GM12865 (cell line): ENCODE data around the gene COG7.

Source experiments
- DNase-seq: peaks from one replicate; pipeline ENCODE4 v3.0.0; 2010; ENCODE audit warnings: low read depth
- H3K4me3 ChIP-seq: 2 replicates; pipeline ENCODE4 v1.5.1; 2011; ENCODE audit warnings: mild to moderate bottlenecking, low read depth, low read length, control low read depth
- CTCF ChIP-seq: IDR thresholded peaks from 2 replicates; pipeline ENCODE4 v1.5.1; 2011; ENCODE audit warnings: low read length, control low read depth, low read depth, inconsistent platforms; ENCODE audit not compliant: insufficient read depth; ENCODE audit errors: missing control alignments

COG7 gene

GRCh38 chr16:23374721-23375510 is 78.1 kb downstream of the COG7 start:
- no peak for TF ChIP-seq CTCF
- H3K4me3 ChIP-seq: no peak overlapping the region
- DNase-seq: no peak

GRCh38 chr16:23373436-23374219 is 79.4 kb downstream of the COG7 start:
- no peak overlapping the region for H3K4me3 ChIP-seq
- no peak for TF ChIP-seq CTCF
- no peak for DNase-seq

- DNase-seq: no peak
- TF ChIP-seq CTCF: peak; percentile 12
- no peak overlapping the region for H3K4me3 ChIP-seq
These were observed 81.6 kb downstream of the COG7 start for GRCh38 chr16:23371368-23371767.

GRCh38 chr16:23369416-23369815 is 83.6 kb downstream of the COG7 start:
- no peak overlapping the region for H3K4me3 ChIP-seq
- no peak for TF ChIP-seq CTCF
- no peak for DNase-seq

GRCh38 chr16:23368469-23368868 is 84.5 kb downstream of the COG7 start:
- no peak overlapping the region for H3K4me3 ChIP-seq
- no peak for DNase-seq
- no peak for TF ChIP-seq CTCF

GRCh38 chr16:23367988-23368387 is 85.0 kb downstream of the COG7 start:
- H3K4me3 ChIP-seq: no peak overlapping the region
- no peak for DNase-seq
- TF ChIP-seq CTCF: no peak
